ENCODE results near the gene RBM44.
A peak's percentile ranks its signal among the peaks of the same experiment; 100 is the strongest.

GRCh38 chr2:237827421-237827987 lies 28.9 kb downstream of the RBM44 start:
- no peak for TF ChIP-seq CTCF (IDR thresholded peaks at IDR 0.05; ENCODE audit: low read depth, low read length, missing input control)
- no peak for TF ChIP-seq ZBTB33 (IDR thresholded peaks at IDR 0.05)
- TF ChIP-seq TAF1 (conservative IDR thresholded peaks at IDR 0.05): no peak
- no peak for TF ChIP-seq ATF3 (IDR thresholded peaks at IDR 0.05)
- TF ChIP-seq GABPA (IDR thresholded peaks at IDR 0.05 in 1 of 2, conservative IDR thresholded peaks at IDR 0.05 in 1 of 2): no peak
- no peak for TF ChIP-seq MAX (IDR thresholded peaks at IDR 0.05)
- TF ChIP-seq JUND (IDR thresholded peaks at IDR 0.05): no peak
- no peak for TF ChIP-seq RAD21 (IDR thresholded peaks at IDR 0.05)
- no peak for TF ChIP-seq RXRA (IDR thresholded peaks at IDR 0.05)
- no peak for TF ChIP-seq YY1 (IDR thresholded peaks at IDR 0.05)
- no peak for TF ChIP-seq EGR1 (IDR thresholded peaks at IDR 0.05; ENCODE audit: low read depth in 2 of 2)
- peak in 1 of 2 donors; percentile 30 for TF ChIP-seq HNF4A (conservative IDR thresholded peaks at IDR 0.05)
